ENCODE measurements around the gene NDE1. TPM values are rescaled to one million over a fixed set of nuclear protein-coding genes. Genes with fewer than 3 reads are reported as not detected.

NDE1 gene
- total and polyA plus RNA-seq, 2 of the 8 experiments (the other 6 are each of a cell fraction or from before 2014, with no cell fraction given): 13.3 to 41.3 TPM

GRCh38 chr16:15654591-15654990 lies 4.5 kb downstream of the NDE1 start (continued):
- TF ChIP-seq CHD7 (IDR thresholded peaks at IDR 0.05; ENCODE audit: insufficient replicate concordance, low read length): no peak
- no peak for TF ChIP-seq CHD2 (IDR thresholded peaks at IDR 0.05; ENCODE audit: low read length)

Data from H1 (cell line).